H9 (cell line): ENCODE data around the gene POLR2H. TPM values are rescaled to one million over a fixed set of nuclear protein-coding genes. Genes with fewer than 3 reads are reported as not detected.

ENCODE experiments used
- DNase-seq: peaks from one replicate; pipeline ENCODE4 v3.0.0-alpha.2; 2017
- H2AFZ ChIP-seq: one replicate; pipeline ENCODE4 v1.6.1; 2013; ENCODE audit warnings: mild to moderate bottlenecking, low read length, control low read depth, moderate library complexity
- H2AK5ac ChIP-seq: 2 replicates; pipeline ENCODE4 v1.6.1; 2013; ENCODE audit warnings: low read length, control low read depth, mixed read lengths; ENCODE audit not compliant: insufficient read length
- H2BK120ac ChIP-seq: one replicate; pipeline ENCODE4 v1.6.1; 2013; ENCODE audit warnings: low read depth, mild to moderate bottlenecking, low read length, control low read depth, inconsistent platforms; ENCODE audit not compliant: poor library complexity, severe bottlenecking
- H2BK12ac ChIP-seq: 2 replicates; pipeline ENCODE4 v1.6.1; 2013; ENCODE audit warnings: low read length, control low read depth, mixed read lengths, low read depth; ENCODE audit not compliant: insufficient read length
- H2BK15ac ChIP-seq: 2 replicates; pipeline ENCODE4 v1.6.1; 2013; ENCODE audit warnings: low read depth, low read length, control low read depth
- H2BK20ac ChIP-seq: one replicate; pipeline ENCODE4 v1.6.1; 2013; ENCODE audit warnings: low read depth, mild to moderate bottlenecking, low read length, control low read depth, inconsistent platforms; ENCODE audit not compliant: poor library complexity, severe bottlenecking
- H2BK5ac ChIP-seq: 2 replicates; pipeline ENCODE4 v1.6.1; 2013; ENCODE audit warnings: low read length, control low read depth, mixed read lengths; ENCODE audit not compliant: insufficient read length
- H3K14ac ChIP-seq: 2 replicates; pipeline ENCODE4 v1.6.1; 2013; ENCODE audit warnings: low read length, control low read depth; ENCODE audit not compliant: insufficient read depth
- H3K18ac ChIP-seq: 2 replicates; pipeline ENCODE4 v1.6.1; 2013; ENCODE audit warnings: low read depth, mild to moderate bottlenecking, mixed read lengths, low read length, control low read depth; ENCODE audit not compliant: insufficient read length
- H3K23ac ChIP-seq: 2 replicates; pipeline ENCODE4 v1.6.1; 2013; ENCODE audit warnings: low read length, control low read depth, mixed read lengths, low read depth; ENCODE audit not compliant: insufficient read length
- H3K23me2 ChIP-seq: 2 replicates; pipeline ENCODE4 v1.6.1; 2013; ENCODE audit warnings: low read depth, mild to moderate bottlenecking, mixed read lengths, low read length, control low read depth; ENCODE audit not compliant: insufficient read length, poor library complexity, severe bottlenecking
- H3K27ac ChIP-seq: 2 replicates; pipeline ENCODE4 v1.5.1; 2013; ENCODE audit warnings: low read length, control low read depth, mixed read lengths, low read depth; ENCODE audit not compliant: insufficient read length
- H3K27me3 ChIP-seq: 2 replicates; pipeline ENCODE4 v1.6.1; 2013; ENCODE audit warnings: low read length, control low read depth, inconsistent platforms; ENCODE audit not compliant: insufficient read depth
- H3K4ac ChIP-seq: 2 replicates; pipeline ENCODE4 v1.6.1; 2013; ENCODE audit warnings: low read depth, mild to moderate bottlenecking, control low read depth, inconsistent platforms, low read length, moderate library complexity
- H3K4me1 ChIP-seq: 2 replicates; pipeline ENCODE4 v1.6.1; 2013; ENCODE audit warnings: low read length, control low read depth, inconsistent platforms; ENCODE audit not compliant: insufficient read depth
- H3K4me2 ChIP-seq: 2 replicates; pipeline ENCODE4 v1.6.1; 2013; ENCODE audit warnings: low read length, control low read depth, mixed read lengths; ENCODE audit not compliant: insufficient read length, insufficient read depth
- H3K56ac ChIP-seq: 2 replicates; pipeline ENCODE4 v1.6.1; 2013; ENCODE audit warnings: low read depth, mild to moderate bottlenecking, mixed read lengths, low read length, control low read depth; ENCODE audit not compliant: insufficient read length
- H3K79me1 ChIP-seq: 2 replicates; pipeline ENCODE4 v1.6.1; 2013; ENCODE audit warnings: low read depth, mild to moderate bottlenecking, moderate library complexity, low read length, control low read depth, inconsistent platforms; ENCODE audit not compliant: insufficient read depth, poor library complexity, severe bottlenecking
- H3K79me2 ChIP-seq: 2 replicates; pipeline ENCODE4 v1.6.1; 2013; ENCODE audit warnings: low read length, control low read depth, inconsistent platforms; ENCODE audit not compliant: insufficient read depth
- H3K9ac ChIP-seq: 2 replicates; pipeline ENCODE4 v1.6.1; 2013; ENCODE audit warnings: low read length, control low read depth, mixed read lengths; ENCODE audit not compliant: insufficient read length; ENCODE audit errors: extremely low read depth
- H3K9me3 ChIP-seq: one replicate; pipeline ENCODE4 v1.6.1; 2013; ENCODE audit warnings: low read depth, low read length, inconsistent platforms; ENCODE audit not compliant: control insufficient read depth
- H3T11ph ChIP-seq: one replicate; pipeline ENCODE4 v1.6.1; 2013; ENCODE audit warnings: mild to moderate bottlenecking, low read length, control low read depth, inconsistent platforms
- H4K20me1 ChIP-seq: one replicate; pipeline ENCODE4 v1.6.1; 2013; ENCODE audit not compliant: control insufficient read depth, insufficient read length, insufficient read depth
- H4K5ac ChIP-seq: 2 replicates; pipeline ENCODE4 v1.6.1; 2013; ENCODE audit warnings: low read depth, mild to moderate bottlenecking, mixed read lengths, low read length, control low read depth; ENCODE audit not compliant: insufficient read length
- H4K8ac ChIP-seq: replicated peaks from 2 replicates; pipeline ENCODE4 v1.6.1; 2013; ENCODE audit warnings: low read length, control low read depth, mixed read lengths, low read depth; ENCODE audit not compliant: insufficient read length
- H4K91ac ChIP-seq: 2 replicates; pipeline ENCODE4 v1.6.1; 2013; ENCODE audit warnings: low read depth, mild to moderate bottlenecking, moderate library complexity, mixed read lengths, low read length, control low read depth; ENCODE audit not compliant: insufficient read length
- H3K27ac Mint-ChIP-seq, 3 experiments: 2 replicates in 2 of 3; 3 replicates in 1 of 3; pipeline ENCODE4 v1.8.0; 2020 to 2021; ENCODE audit warnings: mixed read lengths in 3 of 3, mild to moderate bottlenecking in 1 of 3, moderate library complexity in 1 of 3
- H3K27me3 Mint-ChIP-seq: 2 replicates; pipeline ENCODE4 v1.8.0; 2021; ENCODE audit warnings: low read depth, mild to moderate bottlenecking, moderate library complexity, mixed read lengths
- H3K36me3 Mint-ChIP-seq, 3 experiments: 2 replicates in 2 of 3; 3 replicates in 1 of 3; pipeline ENCODE4 v1.8.0; 2020 to 2021; ENCODE audit warnings: low read depth in 3 of 3, mixed read lengths in 3 of 3; ENCODE audit not compliant: insufficient read depth in 1 of 3
- H3K4me1 Mint-ChIP-seq, 2 experiments: 2 replicates each; pipeline ENCODE4 v1.8.0; 2020; ENCODE audit warnings: mixed read lengths in 2 of 2
- H3K4me3 Mint-ChIP-seq, 2 experiments: 2 replicates in 1 of 2; 3 replicates in 1 of 2; pipeline ENCODE4 v1.8.0; 2020 to 2021; ENCODE audit warnings: mild to moderate bottlenecking in 2 of 2, mixed read lengths in 2 of 2, moderate library complexity in 1 of 2
- H3K9me3 Mint-ChIP-seq, 2 experiments: 2 replicates in 1 of 2; 3 replicates in 1 of 2; pipeline ENCODE4 v1.8.0; 2020; ENCODE audit warnings: mild to moderate bottlenecking in 2 of 2, mixed read lengths in 2 of 2, moderate library complexity in 1 of 2
- WGBS: extraction: QIAGEN DNeasy Blood & Tissue Kit; methylation state at CpG from one replicate; pipeline ENCODE4 v1.1.7; 2013; ENCODE audit warnings: missing lambda C conversion rate, low lambda C conversion rate, mixed read lengths; ENCODE audit not compliant: insufficient read length; ENCODE audit errors: extremely low coverage; 5-methylcytosine and 5-hydroxymethylcytosine counted together
- total RNA-seq: library from RNA; stranded (reverse); gene quantifications from 2 replicates; pipeline ENCODE4 v1.2.1, GENCODE V29; 2021
- TF ChIP-seq, protein P1 (sequence below): fragments of 200-600 bp; sonication (generic); conservative IDR thresholded peaks from 3 replicates; pipeline ENCODE4 v1.8.0; 2021; ENCODE audit warnings: antibody characterized with exemption, mild to moderate bottlenecking

POLR2H gene
- total RNA-seq, 1 experiment from 2014 or later, result 115 TPM

DNA sequence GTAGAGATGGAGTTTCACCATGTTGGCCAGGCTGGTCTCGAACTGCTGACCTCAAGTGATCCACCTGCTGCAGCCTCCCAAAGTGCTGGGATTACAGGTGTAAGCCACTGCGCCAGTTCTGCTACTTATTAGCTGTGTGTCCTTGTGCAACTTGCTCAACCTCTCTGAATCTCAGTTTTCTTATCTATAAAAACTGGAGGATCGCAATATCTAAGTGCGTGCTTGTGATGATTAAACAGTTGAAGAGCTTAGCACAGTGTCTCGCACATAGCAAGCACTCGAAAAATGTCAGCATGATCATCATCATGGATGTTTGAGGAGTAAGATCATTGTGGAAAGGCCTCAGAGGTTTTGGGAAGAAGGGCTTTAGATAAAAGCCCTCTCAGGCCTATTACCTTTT, 10.9 kb upstream of the POLR2H start:
- no peak overlapping the region for H3K4me2 ChIP-seq
- no peak for DNase-seq
- H3K4ac ChIP-seq, result no peak overlapping the region
- no peaks in the 10 kb centered on the region for H4K20me1 ChIP-seq
- no peak overlapping the region for H3K9ac ChIP-seq
- no peak overlapping the region for H3K56ac ChIP-seq
- Mint-ChIP-seq H3K4me3 (no peak overlapping the region), H3K27me3 (no peaks in the 10 kb centered on the region), H3K4me1 (peaks cover 11 to 20% of the 10 kb centered on the region in 2 experiments), H3K27ac (no peak overlapping the region; a peak in 1 of 7 replicates), H3K9me3 (no peaks in the 10 kb centered on the region; a peak in 1 of 5 replicates), H3K36me3 (peaks cover 15 to 42% (median 39%) of the 10 kb centered on the region in 3 experiments; a peak in 6 of 7 replicates)
- H3K79me2 ChIP-seq, result no peaks in the 10 kb centered on the region
- no peak overlapping the region for H2BK12ac ChIP-seq
- no peak overlapping the region for H3K14ac ChIP-seq
- no peaks in the 10 kb centered on the region for H3K79me1 ChIP-seq
- no peak overlapping the region for H2AK5ac ChIP-seq
- no peak overlapping the region for H4K91ac ChIP-seq
- no peak overlapping the region for H3T11ph ChIP-seq
- no peak overlapping the region for H2BK15ac ChIP-seq
- no peaks in the 10 kb centered on the region for H3K27me3 ChIP-seq
- no peak overlapping the region for H4K8ac ChIP-seq
- H3K4me1 ChIP-seq, result no peaks in the 10 kb centered on the region
- TF ChIP-seq, protein P1, sequence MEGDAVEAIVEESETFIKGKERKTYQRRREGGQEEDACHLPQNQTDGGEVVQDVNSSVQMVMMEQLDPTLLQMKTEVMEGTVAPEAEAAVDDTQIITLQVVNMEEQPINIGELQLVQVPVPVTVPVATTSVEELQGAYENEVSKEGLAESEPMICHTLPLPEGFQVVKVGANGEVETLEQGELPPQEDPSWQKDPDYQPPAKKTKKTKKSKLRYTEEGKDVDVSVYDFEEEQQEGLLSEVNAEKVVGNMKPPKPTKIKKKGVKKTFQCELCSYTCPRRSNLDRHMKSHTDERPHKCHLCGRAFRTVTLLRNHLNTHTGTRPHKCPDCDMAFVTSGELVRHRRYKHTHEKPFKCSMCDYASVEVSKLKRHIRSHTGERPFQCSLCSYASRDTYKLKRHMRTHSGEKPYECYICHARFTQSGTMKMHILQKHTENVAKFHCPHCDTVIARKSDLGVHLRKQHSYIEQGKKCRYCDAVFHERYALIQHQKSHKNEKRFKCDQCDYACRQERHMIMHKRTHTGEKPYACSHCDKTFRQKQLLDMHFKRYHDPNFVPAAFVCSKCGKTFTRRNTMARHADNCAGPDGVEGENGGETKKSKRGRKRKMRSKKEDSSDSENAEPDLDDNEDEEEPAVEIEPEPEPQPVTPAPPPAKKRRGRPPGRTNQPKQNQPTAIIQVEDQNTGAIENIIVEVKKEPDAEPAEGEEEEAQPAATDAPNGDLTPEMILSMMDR, result no peak
- H3K18ac ChIP-seq, result no peak overlapping the region
- no peak overlapping the region for H2BK120ac ChIP-seq
- H2AFZ ChIP-seq, result no peak overlapping the region
- H3K23ac ChIP-seq, result no peak overlapping the region
- H2BK20ac ChIP-seq, result no peak overlapping the region
- H2BK5ac ChIP-seq, result no peak overlapping the region
- no peaks in the 10 kb centered on the region for H3K9me3 ChIP-seq
- no peak overlapping the region for H3K27ac ChIP-seq
- H3K23me2 ChIP-seq, result no peaks in the 10 kb centered on the region
- H4K5ac ChIP-seq, result no peak overlapping the region
- no CpG with 5 or more reads among the region's 6 CpGs for WGBS
